BLaER1 (cell line): ENCODE measurements around the gene ZC3H15.
"Not testable (repeated sequence)": the region's sequence is repeated elsewhere in the genome, so short reads cannot be mapped to it uniquely, and the experiment has no call there.

Source experiments
- H3K27ac ChIP-seq: shearing (Covaris generic); formaldehyde crosslinking; 2 replicates; pipeline ENCODE4 v1.8.1; 2022
- H3K27me3 ChIP-seq: shearing (Covaris generic); formaldehyde crosslinking; 2 replicates; pipeline ENCODE4 v1.8.1; 2022
- H3K36me3 ChIP-seq: shearing (Covaris generic); formaldehyde crosslinking; 2 replicates; pipeline ENCODE4 v1.8.1; 2022
- H3K4me1 ChIP-seq: shearing (Covaris generic); formaldehyde crosslinking; 2 replicates; pipeline ENCODE4 v1.8.1; 2022
- H3K4me2 ChIP-seq: shearing (Covaris generic); formaldehyde crosslinking; 2 replicates; pipeline ENCODE4 v1.8.1; 2022
- H3K4me3 ChIP-seq: shearing (Covaris generic); formaldehyde crosslinking; 2 replicates; pipeline ENCODE4 v1.8.1; 2022
- H3K9ac ChIP-seq: shearing (Covaris generic); formaldehyde crosslinking; 2 replicates; pipeline ENCODE4 v1.8.1; 2022
- H3K9me3 ChIP-seq: shearing (Covaris generic); formaldehyde crosslinking; 2 replicates; pipeline ENCODE4 v1.8.1; 2022
- H4K20me1 ChIP-seq: shearing (Covaris generic); formaldehyde crosslinking; 2 replicates; pipeline ENCODE4 v1.8.1; 2022
- Cebpa-rat ChIP-seq: shearing (Covaris generic); IDR thresholded peaks from 2 replicates; pipeline ENCODE4 v1.8.1; 2022

The ZC3H15 gene

GRCh38 chr2:186485871-186486650, at the start of gene ZC3H15:
Gene ZC3H15 (plus strand): TSS chr2:186486260. CDS start chr2:186486383, 123 bp downstream.
- H3K4me2 ChIP-seq = peak within 1 kb of the TSS; percentile 82
- H3K27ac ChIP-seq = peak within 1 kb of the TSS; percentile 98
- peak within 1 kb of the TSS; percentile 94 for H3K9ac ChIP-seq
- H3K4me3 ChIP-seq = peak within 1 kb of the TSS; percentile 85
- 0 out of 2 replicates have a peak, but pooled peaks cover 19% of the 10 kb centered on the region for H3K36me3 ChIP-seq
- H3K27me3 ChIP-seq = no peaks in the 10 kb centered on the region
- peaks cover 45% of the 10 kb centered on the region for H4K20me1 ChIP-seq
- no peaks in the 10 kb centered on the region for H3K9me3 ChIP-seq
- H3K4me1 ChIP-seq = peaks cover 43% of the 10 kb centered on the region
- TF ChIP-seq Cebpa-rat = no peak

GRCh38 chr2:186437719-186438118, 48.3 kb upstream of the ZC3H15 start:
- TF ChIP-seq Cebpa-rat = no peak

DNA sequence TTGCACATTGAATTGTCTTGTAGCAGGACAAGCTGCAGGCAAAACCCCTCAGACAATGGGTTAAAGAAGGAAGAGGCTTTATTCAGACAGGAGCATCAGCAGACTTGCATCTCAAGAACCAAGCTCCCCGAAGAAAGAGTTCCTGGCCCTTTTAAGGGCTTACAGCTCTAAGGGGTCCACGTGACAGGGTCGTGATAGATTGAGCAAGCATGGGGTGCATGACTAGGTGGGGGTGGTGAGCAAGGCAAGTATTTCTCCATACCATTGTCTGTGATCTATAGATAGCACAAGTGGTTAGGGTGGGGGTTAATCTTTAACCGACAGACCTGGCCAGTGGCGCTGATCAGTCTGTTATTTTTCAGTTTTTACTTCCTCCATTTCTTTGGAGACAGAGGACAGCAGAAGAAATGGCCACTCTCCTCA, 46.4 kb upstream of the ZC3H15 start:
- not testable (repeated sequence) for H4K20me1 ChIP-seq, H3K4me3 ChIP-seq, H3K9ac ChIP-seq, H3K4me1 ChIP-seq, H3K27ac ChIP-seq, H3K27me3 ChIP-seq, H3K4me2 ChIP-seq
- peaks cover 50% of the 10 kb centered on the region for H3K9me3 ChIP-seq
- H3K36me3 ChIP-seq = peaks cover 32% of the 10 kb centered on the region; the same call in 1 of the 2 replicates

More at GRCh38 chr2:186437719-186438118, 48.3 kb upstream of the ZC3H15 start:
- peaks cover 49% of the 10 kb centered on the region; the same call in 1 of the 2 replicates for H3K36me3 ChIP-seq
- no peaks in the 10 kb centered on the region for H4K20me1 ChIP-seq
- H3K9me3 ChIP-seq = peaks cover 50% of the 10 kb centered on the region
- no peak overlapping the region for H3K9ac ChIP-seq
- no peaks in the 10 kb centered on the region for H3K27me3 ChIP-seq
- no peaks in the 10 kb centered on the region for H3K4me1 ChIP-seq
- H3K27ac ChIP-seq = no peak overlapping the region
- no peak overlapping the region for H3K4me3 ChIP-seq
- no peak overlapping the region for H3K4me2 ChIP-seq

GRCh38 chr2:186440506-186440905, 45.6 kb upstream of the ZC3H15 start:
- no peaks in the 10 kb centered on the region for H3K27me3 ChIP-seq
- no peak overlapping the region for H3K4me2 ChIP-seq
- no peak for TF ChIP-seq Cebpa-rat
- no peak overlapping the region for H3K4me3 ChIP-seq
- no peaks in the 10 kb centered on the region for H3K4me1 ChIP-seq
- peaks cover 44% of the 10 kb centered on the region for H3K9me3 ChIP-seq
- H4K20me1 ChIP-seq = no peaks in the 10 kb centered on the region
- H3K36me3 ChIP-seq = peaks cover 24% of the 10 kb centered on the region; the same call in 1 of the 2 replicates
- no peak overlapping the region for H3K27ac ChIP-seq
- H3K9ac ChIP-seq = no peak overlapping the region

DNA sequence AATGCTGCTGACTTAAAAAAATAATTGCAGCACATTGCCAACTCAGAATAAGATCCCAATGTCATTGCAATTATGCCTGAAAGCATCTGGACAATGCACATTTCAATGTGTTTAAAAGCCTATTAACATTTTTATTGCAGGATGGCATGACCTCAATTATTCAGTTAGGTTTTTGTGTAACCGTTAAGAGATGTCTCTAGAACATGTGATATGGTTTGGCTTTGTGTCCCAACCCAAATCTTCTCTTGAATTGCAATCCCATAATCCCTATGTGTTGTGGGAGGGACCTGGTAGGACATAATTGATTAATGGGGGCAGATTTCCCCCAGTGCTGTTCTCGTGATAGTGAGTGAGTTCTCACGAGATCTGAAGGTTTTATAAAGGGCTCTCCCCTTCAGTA, 43.2 kb upstream of the ZC3H15 start:
- no peak for TF ChIP-seq Cebpa-rat
- Histone ChIP-seq H3K9me3 (peaks cover 20% of the 10 kb centered on the region), H3K27ac (no peak overlapping the region), H3K4me1 (no peaks in the 10 kb centered on the region), H3K36me3 (no peaks in the 10 kb centered on the region; the same call in 1 of the 2 replicates), H3K9ac (no peak overlapping the region), H3K4me2 (no peak overlapping the region), H3K4me3 (no peak overlapping the region), H4K20me1 (no peaks in the 10 kb centered on the region), H3K27me3 (no peaks in the 10 kb centered on the region)

- no peaks in the 10 kb centered on the region for H3K36me3 ChIP-seq
- no peak for TF ChIP-seq Cebpa-rat
- H3K27ac ChIP-seq = no peak overlapping the region
- H3K27me3 ChIP-seq = no peaks in the 10 kb centered on the region
- H3K9ac ChIP-seq = no peak overlapping the region
- no peak overlapping the region for H3K4me2 ChIP-seq
- no peaks in the 10 kb centered on the region for H3K4me1 ChIP-seq
- H4K20me1 ChIP-seq = no peaks in the 10 kb centered on the region
- no peak overlapping the region for H3K4me3 ChIP-seq
- peaks cover 10% of the 10 kb centered on the region for H3K9me3 ChIP-seq
Measured at GRCh38 chr2:186443851-186444250, 42.2 kb upstream of the ZC3H15 start.

DNA sequence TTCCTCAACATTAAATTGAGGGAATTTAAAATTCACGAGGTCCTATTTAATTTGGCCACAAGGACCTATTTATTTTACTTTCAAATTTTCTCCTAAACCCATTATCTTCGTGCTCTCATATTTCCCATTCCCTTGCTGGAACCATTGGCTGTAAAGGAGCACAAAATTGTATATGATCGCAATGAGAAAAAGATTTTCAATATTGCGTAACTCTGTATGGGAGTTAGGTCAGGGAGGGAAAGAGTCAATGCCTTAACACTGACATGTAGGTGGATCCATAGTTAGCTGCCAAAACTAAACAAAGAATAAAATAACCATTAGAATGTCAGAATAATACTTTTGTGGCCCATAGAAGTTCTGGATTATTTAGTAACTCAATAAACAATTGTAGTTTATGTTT, 40.6 kb upstream of the ZC3H15 start:
- Histone ChIP-seq H3K36me3 (no peaks in the 10 kb centered on the region), H3K27ac (no peak overlapping the region), H3K4me1 (no peaks in the 10 kb centered on the region), H3K4me3 (no peak overlapping the region), H3K4me2 (no peak overlapping the region), H3K9ac (no peak overlapping the region), H3K9me3 (no peaks in the 10 kb centered on the region), H3K27me3 (no peaks in the 10 kb centered on the region), H4K20me1 (no peaks in the 10 kb centered on the region)
- TF ChIP-seq Cebpa-rat = peak; percentile 62; the same call in 1 of the 2 replicates

DNA sequence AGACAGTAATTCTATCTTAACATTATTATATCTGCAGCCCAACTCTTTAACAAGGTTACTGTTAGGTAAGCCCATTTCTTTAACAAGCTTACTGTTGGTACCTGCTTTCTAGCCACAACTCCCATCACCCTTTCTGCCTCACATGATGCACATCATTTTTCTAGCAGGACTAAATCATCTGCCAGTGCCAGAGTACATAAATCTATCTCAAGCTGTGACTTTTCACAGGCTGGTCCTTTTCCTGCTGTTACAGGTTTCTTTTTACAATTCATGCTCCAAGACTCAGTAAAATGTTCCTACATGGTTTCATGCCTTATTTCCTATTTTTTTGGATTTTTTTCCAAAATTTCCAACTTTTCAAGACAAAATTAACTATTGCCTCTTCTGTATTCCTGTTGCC, 30.4 kb upstream of the ZC3H15 start:
- no peak overlapping the region for H3K9ac ChIP-seq
- H3K9me3 ChIP-seq = no peaks in the 10 kb centered on the region
- no peak overlapping the region for H3K4me2 ChIP-seq
- no peaks in the 10 kb centered on the region for H4K20me1 ChIP-seq
- no peaks in the 10 kb centered on the region for H3K27me3 ChIP-seq
- H3K4me1 ChIP-seq = peaks cover 10% of the 10 kb centered on the region
- no peak overlapping the region for H3K27ac ChIP-seq
- TF ChIP-seq Cebpa-rat = no peak
- no peaks in the 10 kb centered on the region for H3K36me3 ChIP-seq
- H3K4me3 ChIP-seq = no peak overlapping the region

DNA sequence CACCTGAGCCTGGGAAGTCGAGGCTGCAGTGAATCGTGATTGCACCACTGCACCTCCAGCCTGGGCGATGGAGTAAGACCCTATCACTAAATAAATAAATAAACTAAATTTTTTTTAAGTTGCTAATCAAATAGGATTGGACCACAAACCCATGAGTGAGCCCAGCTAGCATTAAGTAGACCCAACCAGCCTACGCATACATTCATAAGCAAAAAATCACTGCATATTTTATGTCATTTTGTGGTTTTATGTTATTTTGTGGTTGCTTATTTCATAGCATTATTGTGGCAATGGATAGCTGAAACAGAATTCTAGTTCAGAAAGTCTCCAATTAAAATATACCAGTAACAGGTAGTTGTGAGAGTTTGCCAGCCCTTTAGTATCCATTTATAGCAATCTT, 29.1 kb upstream of the ZC3H15 start:
- Histone ChIP-seq H3K36me3 (no peaks in the 10 kb centered on the region), H3K27me3 (no peaks in the 10 kb centered on the region), H4K20me1 (no peaks in the 10 kb centered on the region), H3K4me3 (no peak overlapping the region), H3K9ac (no peak overlapping the region), H3K9me3 (no peaks in the 10 kb centered on the region), H3K4me1 (peaks cover 10% of the 10 kb centered on the region), H3K27ac (no peak overlapping the region), H3K4me2 (no peak overlapping the region)
- TF ChIP-seq Cebpa-rat = no peak

GRCh38 chr2:186457908-186458307, 28.2 kb upstream of the ZC3H15 start:
- Histone ChIP-seq H3K4me3 (no peak overlapping the region), H3K4me1 (peaks cover 10% of the 10 kb centered on the region), H3K9ac (no peak overlapping the region), H3K36me3 (no peaks in the 10 kb centered on the region), H3K4me2 (peak overlapping the region; percentile 29; the same call in 1 of the 2 replicates), H4K20me1 (no peaks in the 10 kb centered on the region), H3K27ac (0 out of 2 replicates have a peak overlapping the region, but pooled peaks have one; percentile 4), H3K9me3 (no peaks in the 10 kb centered on the region), H3K27me3 (no peaks in the 10 kb centered on the region)
- TF ChIP-seq Cebpa-rat = no peak
